Measurements from ENCODE around the gene EPS8L2.

- TF ChIP-seq, protein P1, sequence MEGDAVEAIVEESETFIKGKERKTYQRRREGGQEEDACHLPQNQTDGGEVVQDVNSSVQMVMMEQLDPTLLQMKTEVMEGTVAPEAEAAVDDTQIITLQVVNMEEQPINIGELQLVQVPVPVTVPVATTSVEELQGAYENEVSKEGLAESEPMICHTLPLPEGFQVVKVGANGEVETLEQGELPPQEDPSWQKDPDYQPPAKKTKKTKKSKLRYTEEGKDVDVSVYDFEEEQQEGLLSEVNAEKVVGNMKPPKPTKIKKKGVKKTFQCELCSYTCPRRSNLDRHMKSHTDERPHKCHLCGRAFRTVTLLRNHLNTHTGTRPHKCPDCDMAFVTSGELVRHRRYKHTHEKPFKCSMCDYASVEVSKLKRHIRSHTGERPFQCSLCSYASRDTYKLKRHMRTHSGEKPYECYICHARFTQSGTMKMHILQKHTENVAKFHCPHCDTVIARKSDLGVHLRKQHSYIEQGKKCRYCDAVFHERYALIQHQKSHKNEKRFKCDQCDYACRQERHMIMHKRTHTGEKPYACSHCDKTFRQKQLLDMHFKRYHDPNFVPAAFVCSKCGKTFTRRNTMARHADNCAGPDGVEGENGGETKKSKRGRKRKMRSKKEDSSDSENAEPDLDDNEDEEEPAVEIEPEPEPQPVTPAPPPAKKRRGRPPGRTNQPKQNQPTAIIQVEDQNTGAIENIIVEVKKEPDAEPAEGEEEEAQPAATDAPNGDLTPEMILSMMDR (IDR thresholded peaks at IDR 0.05), result no peak
- TF ChIP-seq POLR2A (IDR thresholded peaks at IDR 0.05) (no peak), POLR2AphosphoS5 (IDR thresholded peaks at IDR 0.05) (no peak), EP300 (IDR thresholded peaks at IDR 0.05) (no peak)
Measured at GRCh38 chr11:761526-762108, 55.6 kb downstream of the EPS8L2 start.

All from suprapubic skin (tissue), 4 donors.